SK-N-SH treated with all-trans-retinoic acid at 6 μM for 48 hours (cell line): ENCODE results near the gene FBH1.

Experiments
- ZFP30 ChIP-seq: fragments of 450-650 bp; formaldehyde crosslinking; IDR thresholded peaks from 2 replicates; pipeline ENCODE4 v1.5.0; 2022; ENCODE audit warnings: mild to moderate bottlenecking, moderate library complexity
- TF ChIP-seq, protein P1 (sequence below): fragments of 250-450 bp; sonication (Bioruptor Pico); IDR thresholded peaks from 2 replicates; pipeline ENCODE4 v1.5.1; 2020; ENCODE audit warnings: low read depth, mild to moderate bottlenecking, moderate library complexity
- TF ChIP-seq, protein P2 (sequence below): fragments of 250-450 bp; sonication (Bioruptor Pico); IDR thresholded peaks from 2 replicates; pipeline ENCODE4 v1.8.0; 2020; ENCODE audit warnings: mild to moderate bottlenecking, moderate library complexity, borderline replicate concordance
- TF ChIP-seq, protein P3 (sequence below): fragments of 250-450 bp; sonication (Bioruptor Pico); IDR thresholded peaks from 2 replicates; pipeline ENCODE4 v1.5.1; 2021; ENCODE audit warnings: mild to moderate bottlenecking, moderate library complexity

DNA sequence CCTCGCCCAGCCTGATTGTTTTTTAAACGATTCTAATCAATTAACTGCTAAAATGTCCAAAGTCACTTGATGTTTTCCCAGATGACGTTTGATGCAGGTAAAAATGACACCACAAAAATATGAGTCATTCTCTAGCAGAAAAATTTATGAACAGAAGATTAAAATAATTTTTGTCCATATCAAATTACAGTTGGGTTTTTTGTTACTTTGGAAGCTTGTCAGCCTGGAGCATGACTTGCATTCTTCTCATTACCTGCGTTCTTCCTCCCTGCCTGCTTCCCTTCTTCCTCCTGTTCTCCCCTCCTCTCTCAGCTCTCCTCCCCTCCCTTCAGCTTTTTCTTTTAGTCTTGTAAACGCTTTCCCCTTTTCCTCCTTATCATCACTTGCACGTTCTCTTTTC lies 68.6 kb downstream of the FBH1 start:
- TF ChIP-seq ZFP30 = no peak
- TF ChIP-seq, protein P1, sequence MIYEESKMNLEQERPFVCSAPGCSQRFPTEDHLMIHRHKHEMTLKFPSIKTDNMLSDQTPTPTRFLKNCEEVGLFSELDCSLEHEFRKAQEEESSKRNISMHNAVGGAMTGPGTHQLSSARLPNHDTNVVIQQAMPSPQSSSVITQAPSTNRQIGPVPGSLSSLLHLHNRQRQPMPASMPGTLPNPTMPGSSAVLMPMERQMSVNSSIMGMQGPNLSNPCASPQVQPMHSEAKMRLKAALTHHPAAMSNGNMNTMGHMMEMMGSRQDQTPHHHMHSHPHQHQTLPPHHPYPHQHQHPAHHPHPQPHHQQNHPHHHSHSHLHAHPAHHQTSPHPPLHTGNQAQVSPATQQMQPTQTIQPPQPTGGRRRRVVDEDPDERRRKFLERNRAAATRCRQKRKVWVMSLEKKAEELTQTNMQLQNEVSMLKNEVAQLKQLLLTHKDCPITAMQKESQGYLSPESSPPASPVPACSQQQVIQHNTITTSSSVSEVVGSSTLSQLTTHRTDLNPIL = no peak
- TF ChIP-seq, protein P2, sequence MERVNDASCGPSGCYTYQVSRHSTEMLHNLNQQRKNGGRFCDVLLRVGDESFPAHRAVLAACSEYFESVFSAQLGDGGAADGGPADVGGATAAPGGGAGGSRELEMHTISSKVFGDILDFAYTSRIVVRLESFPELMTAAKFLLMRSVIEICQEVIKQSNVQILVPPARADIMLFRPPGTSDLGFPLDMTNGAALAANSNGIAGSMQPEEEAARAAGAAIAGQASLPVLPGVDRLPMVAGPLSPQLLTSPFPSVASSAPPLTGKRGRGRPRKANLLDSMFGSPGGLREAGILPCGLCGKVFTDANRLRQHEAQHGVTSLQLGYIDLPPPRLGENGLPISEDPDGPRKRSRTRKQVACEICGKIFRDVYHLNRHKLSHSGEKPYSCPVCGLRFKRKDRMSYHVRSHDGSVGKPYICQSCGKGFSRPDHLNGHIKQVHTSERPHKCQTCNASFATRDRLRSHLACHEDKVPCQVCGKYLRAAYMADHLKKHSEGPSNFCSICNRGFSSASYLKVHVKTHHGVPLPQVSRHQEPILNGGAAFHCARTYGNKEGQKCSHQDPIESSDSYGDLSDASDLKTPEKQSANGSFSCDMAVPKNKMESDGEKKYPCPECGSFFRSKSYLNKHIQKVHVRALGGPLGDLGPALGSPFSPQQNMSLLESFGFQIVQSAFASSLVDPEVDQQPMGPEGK (CRISPR knock-in tag) = no peak
- TF ChIP-seq, protein P3, sequence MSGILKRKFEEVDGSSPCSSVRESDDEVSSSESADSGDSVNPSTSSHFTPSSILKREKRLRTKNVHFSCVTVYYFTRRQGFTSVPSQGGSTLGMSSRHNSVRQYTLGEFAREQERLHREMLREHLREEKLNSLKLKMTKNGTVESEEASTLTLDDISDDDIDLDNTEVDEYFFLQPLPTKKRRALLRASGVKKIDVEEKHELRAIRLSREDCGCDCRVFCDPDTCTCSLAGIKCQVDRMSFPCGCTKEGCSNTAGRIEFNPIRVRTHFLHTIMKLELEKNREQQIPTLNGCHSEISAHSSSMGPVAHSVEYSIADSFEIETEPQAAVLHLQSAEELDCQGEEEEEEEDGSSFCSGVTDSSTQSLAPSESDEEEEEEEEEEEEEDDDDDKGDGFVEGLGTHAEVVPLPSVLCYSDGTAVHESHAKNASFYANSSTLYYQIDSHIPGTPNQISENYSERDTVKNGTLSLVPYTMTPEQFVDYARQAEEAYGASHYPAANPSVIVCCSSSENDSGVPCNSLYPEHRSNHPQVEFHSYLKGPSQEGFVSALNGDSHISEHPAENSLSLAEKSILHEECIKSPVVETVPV (CRISPR knock-in tag) = no peak
